Lower leg skin (tissue), 3 donors: ENCODE data around the gene KAZN.

ENCODE experiments used
- POLR2A ChIP-seq, 2 donors: fragments of 450-650 bp; IDR thresholded peaks; one replicate each; pipeline ENCODE4 v1.6.1; 2016 to 2017; ENCODE audit warnings: antibody characterized with exemption in 2 of 2, mild to moderate bottlenecking in 1 of 2, moderate library complexity in 1 of 2
- TF ChIP-seq, protein P1 (sequence below), 3 donors: fragments of 450-650 bp; IDR thresholded peaks; one replicate each; pipeline ENCODE4 v1.5.1; 2016; ENCODE audit warnings: antibody characterized with exemption in 3 of 3, mild to moderate bottlenecking in 3 of 3, moderate library complexity in 2 of 3

DNA sequence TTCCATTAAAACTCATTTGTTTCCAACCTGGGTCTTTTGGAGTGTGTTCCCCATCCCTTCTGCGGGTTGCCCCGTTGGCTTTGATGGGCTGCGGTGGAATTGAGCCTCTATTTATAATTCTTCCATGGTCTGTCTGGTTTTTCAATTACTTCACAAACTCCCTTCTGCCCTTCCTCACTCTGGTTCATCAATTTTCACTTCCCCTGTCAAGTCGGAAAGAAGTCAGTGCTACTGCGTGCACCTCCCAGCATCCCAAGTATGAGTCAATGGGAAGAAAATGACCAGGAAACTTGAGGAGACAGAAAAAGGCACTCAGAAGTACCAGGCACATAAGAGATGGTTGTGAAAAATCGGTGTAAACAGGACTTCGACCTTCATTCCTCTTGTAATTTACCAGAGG, 126.2 kb downstream of the KAZN start:
- TF ChIP-seq, protein P1, sequence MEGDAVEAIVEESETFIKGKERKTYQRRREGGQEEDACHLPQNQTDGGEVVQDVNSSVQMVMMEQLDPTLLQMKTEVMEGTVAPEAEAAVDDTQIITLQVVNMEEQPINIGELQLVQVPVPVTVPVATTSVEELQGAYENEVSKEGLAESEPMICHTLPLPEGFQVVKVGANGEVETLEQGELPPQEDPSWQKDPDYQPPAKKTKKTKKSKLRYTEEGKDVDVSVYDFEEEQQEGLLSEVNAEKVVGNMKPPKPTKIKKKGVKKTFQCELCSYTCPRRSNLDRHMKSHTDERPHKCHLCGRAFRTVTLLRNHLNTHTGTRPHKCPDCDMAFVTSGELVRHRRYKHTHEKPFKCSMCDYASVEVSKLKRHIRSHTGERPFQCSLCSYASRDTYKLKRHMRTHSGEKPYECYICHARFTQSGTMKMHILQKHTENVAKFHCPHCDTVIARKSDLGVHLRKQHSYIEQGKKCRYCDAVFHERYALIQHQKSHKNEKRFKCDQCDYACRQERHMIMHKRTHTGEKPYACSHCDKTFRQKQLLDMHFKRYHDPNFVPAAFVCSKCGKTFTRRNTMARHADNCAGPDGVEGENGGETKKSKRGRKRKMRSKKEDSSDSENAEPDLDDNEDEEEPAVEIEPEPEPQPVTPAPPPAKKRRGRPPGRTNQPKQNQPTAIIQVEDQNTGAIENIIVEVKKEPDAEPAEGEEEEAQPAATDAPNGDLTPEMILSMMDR (IDR thresholded peaks at IDR 0.05) = no peak
- no peak for TF ChIP-seq POLR2A (IDR thresholded peaks at IDR 0.05)
